K562 (cell line): Measurements from ENCODE around the gene DAPK2. TPM values are rescaled to one million over a fixed set of nuclear protein-coding genes. Genes with fewer than 3 reads are reported as not detected.

Experiments
- HDAC8 ChIP-seq: fragments of 450-650 bp; IDR thresholded peaks from 2 replicates; pipeline ENCODE4 v1.6.1; 2016; ENCODE audit warnings: mild to moderate bottlenecking, missing genetic modification characterization, moderate library complexity, missing compliant biosample characterization
- HMG20A ChIP-seq: fragments of 450-650 bp; formaldehyde crosslinking; conservative IDR thresholded peaks from 2 replicates; pipeline ENCODE4 v1.4.0; 2020; ENCODE audit warnings: mild to moderate bottlenecking, mixed read lengths
- HOXB6 ChIP-seq: fragments of 250-450 bp; sonication (Bioruptor Pico); IDR thresholded peaks from 2 replicates; pipeline ENCODE4 v1.5.1; 2022; ENCODE audit warnings: mild to moderate bottlenecking, borderline replicate concordance
- KHSRP ChIP-seq: fragments of 450-650 bp; IDR thresholded peaks from 2 replicates; pipeline ENCODE4 v1.6.1; 2017
- KLF13 ChIP-seq: fragments of 450-650 bp; IDR thresholded peaks from 2 replicates; pipeline ENCODE4 v1.6.1; 2016; ENCODE audit warnings: missing genetic modification characterization, low read depth, mild to moderate bottlenecking, missing compliant biosample characterization, moderate library complexity, borderline replicate concordance
- MAZ ChIP-seq, 2 experiments: fragments of 450-650 bp in 1 of 2; sonication (generic) in 1 of 2; formaldehyde crosslinking; IDR thresholded peaks in 1 of 2; conservative IDR thresholded peaks in 1 of 2; 2 replicates each; pipeline versions ENCODE4 v1.4.0 to v1.5.0; 2020; ENCODE audit warnings: mild to moderate bottlenecking in 1 of 2, missing genetic modification reagents in 1 of 2
- MTA2 ChIP-seq: fragments of 450-650 bp; IDR thresholded peaks from 2 replicates; pipeline ENCODE4 v1.6.1; 2016; ENCODE audit warnings: low read depth
- NBN ChIP-seq: fragments of 450-650 bp; IDR thresholded peaks from 2 replicates; pipeline ENCODE4 v1.6.1; 2016; ENCODE audit warnings: low read depth, mild to moderate bottlenecking
- NCOA2 ChIP-seq, 2 experiments: fragments of 450-650 bp; IDR thresholded peaks; 2 replicates each; pipeline ENCODE4 v1.6.1; 2018; ENCODE audit warnings: mild to moderate bottlenecking in 2 of 2, moderate library complexity in 1 of 2; ENCODE audit not compliant: partially characterized antibody in 2 of 2
- POLR3A ChIP-seq: IDR thresholded peaks from 2 replicates; pipeline ENCODE4 v1.6.1; 2011; ENCODE audit warnings: borderline replicate concordance, mild to moderate bottlenecking, moderate library complexity; ENCODE audit not compliant: insufficient read length, insufficient read depth; ENCODE audit errors: extremely low read depth
- RFX1 ChIP-seq: fragments of 450-650 bp; IDR thresholded peaks from 2 replicates; pipeline ENCODE4 v1.6.1; 2016; ENCODE audit warnings: mild to moderate bottlenecking, moderate library complexity
- SMC3 ChIP-seq: conservative IDR thresholded peaks from 2 replicates; pipeline ENCODE4 v1.6.1; 2011; ENCODE audit warnings: low read depth, low read length, improper control_type of control experiment; ENCODE audit not compliant: insufficient read depth
- TSC22D4 ChIP-seq: fragments of 450-650 bp; IDR thresholded peaks from 2 replicates; pipeline ENCODE4 v1.6.1; 2016; ENCODE audit warnings: missing genetic modification characterization, missing biosample characterization, control low read depth
- ZFP1 ChIP-seq: fragments of 450-650 bp; formaldehyde crosslinking; IDR thresholded peaks from 2 replicates; pipeline ENCODE4 v1.4.0; 2020; ENCODE audit warnings: mild to moderate bottlenecking, mixed read lengths
- ZFPM2 ChIP-seq: fragments of 250-450 bp; sonication (Bioruptor Pico); IDR thresholded peaks from 2 replicates; pipeline ENCODE4 v1.5.1; 2022; ENCODE audit warnings: mild to moderate bottlenecking
- ZNF121 ChIP-seq: sonication (generic); formaldehyde crosslinking; conservative IDR thresholded peaks from 2 replicates; pipeline ENCODE4 v1.8.0; 2022; ENCODE audit warnings: missing genetic modification reagents
- ZNF274 ChIP-seq: IDR thresholded peaks from 2 replicates; pipeline ENCODE4 v1.6.1; 2011; ENCODE audit warnings: low read depth, mild to moderate bottlenecking, low read length, moderate library complexity, borderline replicate concordance
- ZNF644 ChIP-seq: fragments of 200-800 bp; sonication (Bioruptor generic); IDR thresholded peaks from 2 replicates; pipeline ENCODE4 v1.6.1; 2016; ENCODE audit warnings: low read depth, missing genetic modification characterization, missing compliant biosample characterization
- ZNF695 ChIP-seq: fragments of 450-650 bp; formaldehyde crosslinking; IDR thresholded peaks from 2 replicates; pipeline ENCODE4 v1.4.0; 2020; ENCODE audit warnings: mild to moderate bottlenecking, moderate library complexity
- polyA plus RNA-seq, 8 experiments: library from polyadenylated mRNA; depleted of rRNA in 4 of 8; stranded (reverse) in 5 of 8; unstranded in 3 of 8; fragments of >200 nt; fragmentation: Nextera tagmentation in 2 of 8; fragmentation: Illumina TruSeq in 1 of 8; extraction: Ambion mirVana in 2 of 8; extraction: Trizol in 1 of 8; gene quantifications; 2 replicates each; pipeline versions ENCODE4 v1.2.1 to v1.2.3, GENCODE V29; 2011 to 2014; ENCODE audit warnings: inconsistent platforms in 1 of 8, missing spikeins in 1 of 8
- total RNA-seq, 7 experiments: library from RNA; depleted of rRNA in 6 of 7; stranded (reverse); fragments of >200 nt in 6 of 7; fragmentation: Illumina TruSeq in 2 of 7; extraction: Trizol in 2 of 7; gene quantifications; 2 replicates each; pipeline versions ENCODE4 v1.2.1 to v1.2.3, GENCODE V29; 2011 to 2021; ENCODE audit warnings: low replicate concordance in 1 of 7
- TF ChIP-seq, protein P1 (sequence below), 2 experiments: fragments of 250-450 bp in 1 of 2; fragments of 450-650 bp in 1 of 2; sonication (Bioruptor Pico) in 1 of 2; IDR thresholded peaks; 2 replicates each; pipeline versions ENCODE4 v1.6.1 to v1.8.0; 2016 to 2021; ENCODE audit warnings: mild to moderate bottlenecking in 2 of 2, moderate library complexity in 2 of 2, missing compliant biosample characterization in 1 of 2, missing genetic modification characterization in 1 of 2
- TF ChIP-seq, protein P2 (sequence below): fragments of 450-650 bp; formaldehyde crosslinking; IDR thresholded peaks from 2 replicates; pipeline ENCODE4 v1.4.0; 2022; ENCODE audit warnings: mild to moderate bottlenecking, moderate library complexity
- TF ChIP-seq, protein P3 (sequence below): fragments of 200-800 bp; sonication (Bioruptor generic); IDR thresholded peaks from 2 replicates; pipeline ENCODE4 v1.6.1; 2016; ENCODE audit warnings: missing genetic modification characterization, missing compliant biosample characterization

DAPK2 gene
- total and polyA plus RNA-seq, 9 of the 15 experiments (the other 6 are each of a cell fraction or from before 2014, with no cell fraction given) = 0.14 to 5.2 (median 2.2) TPM

DNA sequence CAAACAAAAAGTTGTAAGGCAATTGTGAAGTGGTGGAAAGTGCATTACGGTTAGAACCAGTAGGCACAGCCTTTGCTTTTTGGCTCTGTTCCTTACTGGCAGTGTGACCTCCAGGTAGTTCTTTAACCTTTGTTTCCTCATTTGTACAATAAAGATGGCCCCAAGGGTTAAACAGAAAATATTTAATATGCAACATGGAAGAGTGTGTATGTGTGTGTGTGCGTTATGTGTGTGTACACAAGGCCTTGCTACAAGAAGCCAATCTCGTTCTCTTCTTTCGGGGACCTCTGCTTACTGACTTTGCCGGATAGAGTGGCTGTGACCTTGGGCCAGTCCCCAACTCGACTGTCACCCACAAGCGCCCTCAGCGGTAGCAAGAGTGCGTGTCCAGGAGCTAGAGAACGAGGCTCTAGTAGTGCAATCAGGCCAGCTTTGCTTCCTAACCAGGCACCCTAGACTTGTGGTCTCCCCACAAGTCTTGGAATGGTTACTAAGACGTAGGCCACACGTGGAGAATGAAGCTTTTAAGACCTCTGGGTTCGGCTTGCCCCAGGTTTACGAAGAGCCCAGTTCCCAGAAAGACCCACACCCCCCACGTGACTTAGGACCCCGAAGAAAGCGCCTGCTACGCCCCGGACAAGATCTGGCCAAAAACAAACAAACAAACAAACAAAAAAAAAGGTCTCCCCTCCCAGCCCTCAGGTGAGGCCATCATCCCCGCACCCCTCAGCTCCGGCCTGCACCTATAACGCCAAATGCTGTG lies 46.8 kb upstream of the DAPK2 start (continued):
- TF ChIP-seq, protein P1, sequence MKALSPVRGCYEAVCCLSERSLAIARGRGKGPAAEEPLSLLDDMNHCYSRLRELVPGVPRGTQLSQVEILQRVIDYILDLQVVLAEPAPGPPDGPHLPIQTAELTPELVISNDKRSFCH (CRISPR knock-in tag; IDR thresholded peaks at IDR 0.05) = no peak
- TF ChIP-seq, protein P1 (tag; IDR thresholded peaks at IDR 0.05) = no peak
- TF ChIP-seq, protein P2, sequence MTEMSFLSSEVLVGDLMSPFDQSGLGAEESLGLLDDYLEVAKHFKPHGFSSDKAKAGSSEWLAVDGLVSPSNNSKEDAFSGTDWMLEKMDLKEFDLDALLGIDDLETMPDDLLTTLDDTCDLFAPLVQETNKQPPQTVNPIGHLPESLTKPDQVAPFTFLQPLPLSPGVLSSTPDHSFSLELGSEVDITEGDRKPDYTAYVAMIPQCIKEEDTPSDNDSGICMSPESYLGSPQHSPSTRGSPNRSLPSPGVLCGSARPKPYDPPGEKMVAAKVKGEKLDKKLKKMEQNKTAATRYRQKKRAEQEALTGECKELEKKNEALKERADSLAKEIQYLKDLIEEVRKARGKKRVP (CRISPR knock-in tag) = no peak
- TF ChIP-seq, protein P3, sequence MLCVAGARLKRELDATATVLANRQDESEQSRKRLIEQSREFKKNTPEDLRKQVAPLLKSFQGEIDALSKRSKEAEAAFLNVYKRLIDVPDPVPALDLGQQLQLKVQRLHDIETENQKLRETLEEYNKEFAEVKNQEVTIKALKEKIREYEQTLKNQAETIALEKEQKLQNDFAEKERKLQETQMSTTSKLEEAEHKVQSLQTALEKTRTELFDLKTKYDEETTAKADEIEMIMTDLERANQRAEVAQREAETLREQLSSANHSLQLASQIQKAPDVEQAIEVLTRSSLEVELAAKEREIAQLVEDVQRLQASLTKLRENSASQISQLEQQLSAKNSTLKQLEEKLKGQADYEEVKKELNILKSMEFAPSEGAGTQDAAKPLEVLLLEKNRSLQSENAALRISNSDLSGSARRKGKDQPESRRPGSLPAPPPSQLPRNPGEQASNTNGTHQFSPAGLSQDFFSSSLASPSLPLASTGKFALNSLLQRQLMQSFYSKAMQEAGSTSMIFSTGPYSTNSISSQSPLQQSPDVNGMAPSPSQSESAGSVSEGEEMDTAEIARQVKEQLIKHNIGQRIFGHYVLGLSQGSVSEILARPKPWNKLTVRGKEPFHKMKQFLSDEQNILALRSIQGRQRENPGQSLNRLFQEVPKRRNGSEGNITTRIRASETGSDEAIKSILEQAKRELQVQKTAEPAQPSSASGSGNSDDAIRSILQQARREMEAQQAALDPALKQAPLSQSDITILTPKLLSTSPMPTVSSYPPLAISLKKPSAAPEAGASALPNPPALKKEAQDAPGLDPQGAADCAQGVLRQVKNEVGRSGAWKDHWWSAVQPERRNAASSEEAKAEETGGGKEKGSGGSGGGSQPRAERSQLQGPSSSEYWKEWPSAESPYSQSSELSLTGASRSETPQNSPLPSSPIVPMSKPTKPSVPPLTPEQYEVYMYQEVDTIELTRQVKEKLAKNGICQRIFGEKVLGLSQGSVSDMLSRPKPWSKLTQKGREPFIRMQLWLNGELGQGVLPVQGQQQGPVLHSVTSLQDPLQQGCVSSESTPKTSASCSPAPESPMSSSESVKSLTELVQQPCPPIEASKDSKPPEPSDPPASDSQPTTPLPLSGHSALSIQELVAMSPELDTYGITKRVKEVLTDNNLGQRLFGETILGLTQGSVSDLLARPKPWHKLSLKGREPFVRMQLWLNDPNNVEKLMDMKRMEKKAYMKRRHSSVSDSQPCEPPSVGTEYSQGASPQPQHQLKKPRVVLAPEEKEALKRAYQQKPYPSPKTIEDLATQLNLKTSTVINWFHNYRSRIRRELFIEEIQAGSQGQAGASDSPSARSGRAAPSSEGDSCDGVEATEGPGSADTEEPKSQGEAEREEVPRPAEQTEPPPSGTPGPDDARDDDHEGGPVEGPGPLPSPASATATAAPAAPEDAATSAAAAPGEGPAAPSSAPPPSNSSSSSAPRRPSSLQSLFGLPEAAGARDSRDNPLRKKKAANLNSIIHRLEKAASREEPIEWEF (CRISPR knock-in tag) = no peak
- no peak for TF ChIP-seq POLR3A
- TF ChIP-seq ZNF695 (CRISPR knock-in tag) = no peak
- TF ChIP-seq TSC22D4 = no peak
- no peak for TF ChIP-seq RFX1
- TF ChIP-seq NBN = 0 out of 2 replicates have a peak, but pooled peaks have one; percentile 26
- TF ChIP-seq HDAC8 = no peak
- no peak for TF ChIP-seq ZNF121 (CRISPR knock-in tag)
- no peak for TF ChIP-seq ZFPM2
- TF ChIP-seq KLF13 = 0 out of 2 replicates have a peak, but pooled peaks have one; percentile 20
- TF ChIP-seq MTA2 = no peak
- no peak for TF ChIP-seq ZFP1
- no peak; the same call in 1 of the 2 replicates for TF ChIP-seq ZNF644 (tag)
- TF ChIP-seq HOXB6 (CRISPR knock-in tag) = no peak
- TF ChIP-seq KHSRP = no peak
- TF ChIP-seq HMG20A (CRISPR knock-in tag) = no peak
- peak in 1 of 2 experiments; percentile 72 for TF ChIP-seq NCOA2 (IDR thresholded peaks at IDR 0.05; ENCODE audit: partially characterized antibody in 2 of 2)
- TF ChIP-seq ZNF274 = no peak
- no peak for TF ChIP-seq SMC3
- 0 out of 4 replicates have a peak, but pooled peaks of 1 of the 2 experiments have one; percentile 11 for TF ChIP-seq MAZ (CRISPR knock-in tag; conservative IDR thresholded peaks at IDR 0.05 in 1 of 2, IDR thresholded peaks at IDR 0.05 in 1 of 2)
